HG03095 (cell line): ENCODE measurements around the gene DUSP6.
A peak's percentile ranks its signal among the peaks of the same experiment; 100 is the strongest.

Experiments
- ATAC-seq: cut with Tn5 transposase; IDR thresholded peaks from one replicate; pipeline ENCODE4 v1.9.1; 2021; ENCODE audit warnings: moderate library complexity; ENCODE audit not compliant: unreplicated experiment

DUSP6 gene

GRCh38 chr12:89373763-89374572, 21.7 kb upstream of the DUSP6 start:
- ATAC-seq: no peak

GRCh38 chr12:89372584-89373370, 20.5 kb upstream of the DUSP6 start:
- no peak for ATAC-seq

GRCh38 chr12:89370850-89371249, 18.5 kb upstream of the DUSP6 start:
- ATAC-seq: no peak

- no peak for ATAC-seq
Measured at GRCh38 chr12:89370421-89370831, 18.1 kb upstream of the DUSP6 start.

- no peak for ATAC-seq
Measured at GRCh38 chr12:89369166-89369565, 16.9 kb upstream of the DUSP6 start.

- no peak for ATAC-seq
Measured at GRCh38 chr12:89368391-89368790, 16.1 kb upstream of the DUSP6 start.

GRCh38 chr12:89366676-89367364, 14.5 kb upstream of the DUSP6 start:
- ATAC-seq: no peak

GRCh38 chr12:89364631-89365030, 12.3 kb upstream of the DUSP6 start:
- no peak for ATAC-seq

GRCh38 chr12:89364058-89364457, 11.8 kb upstream of the DUSP6 start:
- no peak for ATAC-seq

GRCh38 chr12:89363582-89363981, 11.3 kb upstream of the DUSP6 start:
- ATAC-seq: no peak

GRCh38 chr12:89363084-89363483, 10.8 kb upstream of the DUSP6 start:
- no peak for ATAC-seq

GRCh38 chr12:89359615-89360014, 7.3 kb upstream of the DUSP6 start:
- no peak for ATAC-seq

GRCh38 chr12:89358805-89359204, 6.5 kb upstream of the DUSP6 start:
- ATAC-seq: no peak

- no peak for ATAC-seq
Measured at GRCh38 chr12:89357297-89357730, 5.0 kb upstream of the DUSP6 start.

GRCh38 chr12:89356069-89356665, 3.9 kb upstream of the DUSP6 start:
- ATAC-seq: no peak

- no peak for ATAC-seq
Measured at GRCh38 chr12:89355243-89356068, 3.2 kb upstream of the DUSP6 start.

- no peak for ATAC-seq
Measured at GRCh38 chr12:89354612-89355067, 2.3 kb upstream of the DUSP6 start.

- peak; percentile 40 for ATAC-seq
Measured at GRCh38 chr12:89353823-89354611, 1.7 kb upstream of the DUSP6 start.

GRCh38 chr12:89353188-89353822, 1.0 kb upstream of the DUSP6 start:
- ATAC-seq: peak; percentile 28
